Endothelial cell of umbilical vein (primary cell): ENCODE data around the gene VAV2. TPM values are rescaled to one million over a fixed set of nuclear protein-coding genes. Genes with fewer than 3 reads are reported as not detected.

Source experiments
- BruUV-seq: library from RNA; stranded (reverse); fragments of 400-500 nt; replicated peaks from 2 replicates; lab custom pipeline; 2021; lab: Mats Ljungman, UMichigan
- CTCF ChIA-PET: fragments of 300-600, 350-600 bp; sonication (Branson Sonifier 250); formaldehyde crosslinking; loops from one replicate; lab custom pipeline; 2021; ENCODE audit warnings: antibody characterized with exemption, inconsistent platforms; lab: Charles Lee
- POLR2A ChIA-PET: fragments of 300-600, 350-600 bp; sonication (Branson Sonifier 250); formaldehyde crosslinking; loops from one replicate; lab custom pipeline; 2021; ENCODE audit warnings: antibody characterized with exemption, inconsistent platforms; lab: Charles Lee
- DNase-seq: peaks from one replicate; pipeline ENCODE4 v3.0.0-alpha.2; 2011; ENCODE audit warnings: low read depth, low spot score
- FAIRE-seq: peaks from 2 replicates; lab custom pipeline; 2011; peaks lifted over from hg19 to GRCh38; lab: Jason Lieb, UNC
- H2AFZ ChIP-seq: 2 replicates; pipeline ENCODE4 v1.6.0; 2012; ENCODE audit warnings: low read depth, low read length, control low read depth, inconsistent platforms
- H3K27ac ChIP-seq: 2 replicates; pipeline ENCODE4 v1.5.1; 2011; ENCODE audit warnings: low read depth, mild to moderate bottlenecking, control low read depth, low read length, moderate library complexity; ENCODE audit not compliant: insufficient read depth
- H3K27me3 ChIP-seq, 2 experiments: 2 replicates each; pipeline versions ENCODE4 v1.6.0 to v1.6.1; 2011; ENCODE audit warnings: low read length in 2 of 2, mixed read lengths in 1 of 2; ENCODE audit not compliant: control insufficient read depth in 2 of 2, insufficient read depth in 2 of 2
- H3K36me3 ChIP-seq, 2 experiments: 2 replicates in 1 of 2; 3 replicates in 1 of 2; pipeline ENCODE4 v1.5.1; 2011; ENCODE audit warnings: low read length in 2 of 2, mild to moderate bottlenecking in 1 of 2, moderate library complexity in 1 of 2; ENCODE audit not compliant: control insufficient read depth in 2 of 2, insufficient read depth in 2 of 2; ENCODE audit errors: extremely low read depth in 1 of 2
- H3K4me1 ChIP-seq: 3 replicates; pipeline ENCODE4 v1.5.1; 2011; ENCODE audit warnings: mild to moderate bottlenecking, low read length; ENCODE audit not compliant: control insufficient read depth, insufficient read depth; ENCODE audit errors: extremely low read depth
- H3K4me2 ChIP-seq: 2 replicates; pipeline ENCODE4 v1.6.1; 2011; ENCODE audit warnings: low read length, control low read depth, mixed read lengths; ENCODE audit not compliant: insufficient read depth
- H3K4me3 ChIP-seq, 3 experiments: fragments of 200-600 bp in 1 of 3; sonication (generic), shearing (Covaris generic) in 1 of 3; replicated peaks in 1 of 3; 2 replicates each; pipeline ENCODE4 v1.5.1; 2011 to 2016; ENCODE audit warnings: control low read depth in 3 of 3, low read length in 3 of 3, mild to moderate bottlenecking in 2 of 3, inconsistent platforms in 1 of 3, low read depth in 1 of 3, moderate library complexity in 1 of 3; ENCODE audit not compliant: insufficient read depth in 1 of 3
- H3K79me2 ChIP-seq: 2 replicates; pipeline ENCODE4 v1.6.0; 2012; ENCODE audit warnings: low read length, inconsistent platforms; ENCODE audit not compliant: control insufficient read depth, insufficient read depth
- H3K9ac ChIP-seq: replicated peaks from 2 replicates; pipeline ENCODE3; 2011; ENCODE audit warnings: low read length, control low read depth; ENCODE audit not compliant: insufficient read depth; ENCODE audit errors: extremely low read depth
- H3K9me1 ChIP-seq: replicated peaks from 3 replicates; pipeline ENCODE4 v1.6.0; 2011; ENCODE audit warnings: mild to moderate bottlenecking, low read length; ENCODE audit not compliant: control insufficient read depth, insufficient read depth; ENCODE audit errors: extremely low read depth
- H3K9me3 ChIP-seq: replicated peaks from 2 replicates; pipeline ENCODE4 v1.5.1; 2012; ENCODE audit warnings: low read length, inconsistent platforms; ENCODE audit not compliant: control insufficient read depth, insufficient read depth
- H4K20me1 ChIP-seq: replicated peaks from 2 replicates; pipeline ENCODE3; 2011; ENCODE audit warnings: mild to moderate bottlenecking, low read length; ENCODE audit not compliant: control insufficient read depth, insufficient read depth; ENCODE audit errors: extremely low read depth
- CTCF ChIP-seq, 2 donors: IDR thresholded peaks; 1 replicate in 1 of 2; 2 replicates in 1 of 2; pipeline ENCODE4 v1.5.1; 2011; ENCODE audit warnings: low read length in 2 of 2, mild to moderate bottlenecking in 2 of 2, moderate library complexity in 2 of 2, control low read depth in 1 of 2, inconsistent platforms in 1 of 2, low read depth in 1 of 2; ENCODE audit not compliant: insufficient read depth in 1 of 2; ENCODE audit errors: extremely low read depth in 1 of 2
- EZH2 ChIP-seq: IDR thresholded peaks from 2 replicates; pipeline ENCODE4 v1.6.1; 2012; ENCODE audit warnings: borderline replicate concordance, low read depth, mild to moderate bottlenecking, moderate library complexity, low read length, inconsistent platforms; ENCODE audit not compliant: severe bottlenecking
- MAX ChIP-seq: IDR thresholded peaks from 2 replicates; pipeline ENCODE4 v1.6.1; 2011; ENCODE audit not compliant: insufficient read depth, insufficient read length
- POLR2A ChIP-seq: IDR thresholded peaks from 2 replicates; pipeline ENCODE4 v1.6.1; 2012; ENCODE audit warnings: low read depth, mild to moderate bottlenecking, control low read depth, low read length
- POLR2AphosphoS5 ChIP-seq: IDR thresholded peaks from 2 replicates; pipeline ENCODE4 v1.6.1; 2012; ENCODE audit warnings: low read depth, mild to moderate bottlenecking, control low read depth, low read length, moderate library complexity; ENCODE audit not compliant: insufficient read depth
- dilution Hi-C: fragments of 300-500 bp; cut with MboI; formaldehyde crosslinking; loops from one replicate; pipeline ENCODE4 v1.15.0; 2019; ENCODE audit warnings: low sequenced_read_pairs; ENCODE audit not compliant: extremely low pct_ligation_motif_present
- intact Hi-C: fragments of 100-400 bp; cut with micrococcal nuclease; formaldehyde crosslinking; loops from one replicate; pipeline ENCODE4 v1.10.0; 2022
- polyA plus RNA-seq, 4 experiments: library from polyadenylated mRNA; depleted of rRNA in 3 of 4; stranded (reverse) in 3 of 4; unstranded in 1 of 4; fragments of >200 nt; gene quantifications; 2 replicates each; pipeline versions ENCODE4 v1.2.1 to v1.2.3, GENCODE V29; 2011 to 2012; ENCODE audit warnings: missing spikeins in 1 of 4
- total RNA-seq: library from RNA; stranded (reverse); gene quantifications from 2 replicates; pipeline ENCODE4 v1.2.3, GENCODE V29; 2021

Gene VAV2
- total and polyA plus RNA-seq, 2 donors (not counting 3 experiments of a cell fraction or from before 2014, with no cell fraction given), result 10.6 to 30.6 TPM

GRCh38 chr9:133960568-133961129 is 31.5 kb downstream of the VAV2 start:
- FAIRE-seq, result peak; percentile 89
- dilution Hi-C loops (no loop called here), intact Hi-C loops (loop anchor here (2.0 kb wide), 1 partner anchor 30 kb away; no protein-coding TSS in a partner anchor)
- BruUV-seq, result no TSS peak
- no peak overlapping the region for H3K9ac ChIP-seq
- no peak overlapping the region for H3K27ac ChIP-seq
- no peaks in the 10 kb centered on the region for H3K36me3 ChIP-seq
- H2AFZ ChIP-seq, result no peak overlapping the region
- no peaks in the 10 kb centered on the region for H3K9me3 ChIP-seq
- TF ChIP-seq MAX (no peak), CTCF (IDR thresholded peaks at IDR 0.05; ENCODE audit: extremely low read depth in 1 of 2, insufficient read depth in 1 of 2, low read depth in 1 of 2, low read length in 2 of 2) (peak in 1 of 2 donors; percentile 11), POLR2AphosphoS5 (no peak), POLR2A (no peak), EZH2 (no peak)
- DNase-seq, result peak; percentile 33
- H3K79me2 ChIP-seq, result peaks cover 73% of the 10 kb centered on the region
- ChIA-PET CTCF (interaction anchor here (0.8 to 1.1 kb wide), 2 partner anchors 31 to 33 kb away, joined by 3 to 4 read pairs; no protein-coding TSS in a partner anchor), POLR2A (no interaction called here)
- no peaks in the 10 kb centered on the region for H3K9me1 ChIP-seq
- H3K4me3 ChIP-seq, result no peak overlapping the region
- no peak overlapping the region for H3K4me2 ChIP-seq
- no peaks in the 10 kb centered on the region for H4K20me1 ChIP-seq
- peaks cover 31% of the 10 kb centered on the region for H3K4me1 ChIP-seq
- no peaks in the 10 kb centered on the region for H3K27me3 ChIP-seq
